T-helper 1 cell treated with Interleukin-12 subunit alpha and Interleukin-12 subunit beta and Interleukin-4 antibody, amounts not matched to agents 30 ng/mL and 1 ng/mL, for 36 hours (primary cell): ENCODE data around the gene WDR35. TPM values are rescaled to one million over a fixed set of nuclear protein-coding genes. Genes with fewer than 3 reads are reported as not detected.

Experiments
- intact Hi-C: fragments of 100-400 bp; cut with micrococcal nuclease; formaldehyde crosslinking; loops from one replicate; pipeline ENCODE4 v1.15.1; 2024
- total RNA-seq: library from RNA; stranded (reverse); gene quantifications from 2 replicates; pipeline ENCODE4 v1.2.3, GENCODE V29; 2022

WDR35 gene
- total RNA-seq, 1 donor from 2014 or later, result 5.1 TPM

- intact Hi-C loops, result no loop called here
Observed at GRCh38 chr2:20011276-20012031, 21.5 kb upstream of the WDR35 start.

- intact Hi-C loops, result no loop called here
Observed at GRCh38 chr2:20008703-20009102, 18.8 kb upstream of the WDR35 start.

- intact Hi-C loops, result no loop called here
Observed at GRCh38 chr2:20005891-20006470, 16.1 kb upstream of the WDR35 start.

GRCh38 chr2:20005067-20005627 is 15.2 kb upstream of the WDR35 start:
- intact Hi-C loops, result no loop called here

GRCh38 chr2:20001361-20001863 is 11.5 kb upstream of the WDR35 start:
- intact Hi-C loops, result no loop called here

- intact Hi-C loops, result loop anchor here (2.0 to 5.0 kb wide), 2 partner anchors 659 to 829 kb away; partner anchors contain the start of genes HS1BP3 and LDAH
Observed at GRCh38 chr2:19993731-19994130, 3.8 kb upstream of the WDR35 start.

GRCh38 chr2:19991895-19992294 is 2.0 kb upstream of the WDR35 start:
- intact Hi-C loops, result loop anchor here (2.0 to 5.0 kb wide), 4 partner anchors 357 to 831 kb away; partner anchors contain the start of genes HS1BP3 and LDAH

- intact Hi-C loops, result loop anchor here (1.0 to 5.0 kb wide), 7 partner anchors 25 to 662 kb away; partner anchors contain the start of genes HS1BP3, LAPTM4A and TTC32
Observed at GRCh38 chr2:19990416-19990728, 467 bp upstream of the WDR35 start.

GRCh38 chr2:19989342-19989666 is 601 bp downstream of the WDR35 start:
- intact Hi-C loops, result loop anchor here (1.0 to 2.0 kb wide), 2 partner anchors 33 to 1429 kb away; partner anchors contain the start of gene RDH14

- intact Hi-C loops, result loop anchor here (2.0 kb wide), 1 partner anchor 32 kb away; no protein-coding TSS in a partner anchor
Observed at GRCh38 chr2:19988600-19988999, 1.3 kb downstream of the WDR35 start.

- intact Hi-C loops, result loop anchor here (2.0 kb wide), 1 partner anchor 31 kb away; no protein-coding TSS in a partner anchor
Observed at GRCh38 chr2:19987936-19988335, 2.0 kb downstream of the WDR35 start.

GRCh38 chr2:19982268-19982667 is 7.6 kb downstream of the WDR35 start:
- intact Hi-C loops, result no loop called here

- intact Hi-C loops, result no loop called here
Observed at GRCh38 chr2:19979932-19980331, 10.0 kb downstream of the WDR35 start.

GRCh38 chr2:19973466-19973865 is 16.4 kb downstream of the WDR35 start:
- intact Hi-C loops, result loop anchor here (5.0 kb wide), 1 partner anchor 79 kb away; the partner anchor contains the start of gene LAPTM4A

GRCh38 chr2:19971691-19972090 is 18.2 kb downstream of the WDR35 start:
- intact Hi-C loops, result loop anchor here (5.0 kb wide), 1 partner anchor 81 kb away; the partner anchor contains the start of gene LAPTM4A

- intact Hi-C loops, result no loop called here
Observed at GRCh38 chr2:19963386-19963785, 26.5 kb downstream of the WDR35 start.

GRCh38 chr2:19955544-19956422 is 34.1 kb downstream of the WDR35 start:
- intact Hi-C loops, result loop anchor here (1.0 to 2.0 kb wide), 5 partner anchors 33 to 270 kb away; partner anchors contain the start of genes LAPTM4A and SDC1

- intact Hi-C loops, result no loop called here
Observed at GRCh38 chr2:19949071-19949470, 40.8 kb downstream of the WDR35 start.

GRCh38 chr2:19947184-19947940 is 42.5 kb downstream of the WDR35 start:
- intact Hi-C loops, result no loop called here

GRCh38 chr2:19944205-19944845 is 45.6 kb downstream of the WDR35 start:
- intact Hi-C loops, result no loop called here
